Heart left ventricle (tissue), 16 donors: ENCODE measurements around the gene UST. TPM values are rescaled to one million over a fixed set of nuclear protein-coding genes. Genes with fewer than 3 reads are reported as not detected.

ENCODE experiments used
- ATAC-seq, 4 donors: fragments of 200-7000 bp; cut with Tn5 transposase; one replicate each; pipeline ENCODE4 v1.9.1; 2020 to 2022; ENCODE audit warnings: moderate library complexity in 4 of 4, mild to moderate bottlenecking in 3 of 4, moderate number of reproducible peaks in 1 of 4
- DNase-seq, 5 donors: peaks; one replicate each; pipeline ENCODE4 v3.0.0-alpha.2; 2020
- H3K27ac ChIP-seq, 12 donors: fragments of 200-600 bp; sonication (generic) in 4 of 12; one replicate each; pipeline versions ENCODE4 v1.5.0 to v1.8.0; 2016 to 2022; ENCODE audit warnings: mild to moderate bottlenecking in 2 of 12
- H3K27me3 ChIP-seq, 9 donors: fragments of 200-600 bp; sonication (generic) in 2 of 9; one replicate each; pipeline versions ENCODE4 v1.5.1 to v1.8.0; 2016 to 2022; ENCODE audit warnings: mild to moderate bottlenecking in 3 of 9
- H3K36me3 ChIP-seq, 9 donors: fragments of 200-600 bp; sonication (generic) in 2 of 9; one replicate each; pipeline versions ENCODE4 v1.5.0 to v1.8.0; 2018 to 2022; ENCODE audit warnings: mild to moderate bottlenecking in 2 of 9
- H3K4me1 ChIP-seq, 12 donors: fragments of 200-600 bp; sonication (generic) in 4 of 12; one replicate each; pipeline versions ENCODE4 v1.5.0 to v1.8.0; 2016 to 2022; ENCODE audit warnings: mild to moderate bottlenecking in 3 of 12
- H3K4me3 ChIP-seq, 12 donors: fragments of 200-600 bp; sonication (generic) in 4 of 12; one replicate each; pipeline versions ENCODE4 v1.5.0 to v1.8.0; 2017 to 2022; ENCODE audit warnings: mild to moderate bottlenecking in 9 of 12, moderate library complexity in 4 of 12
- H3K9me3 ChIP-seq, 12 donors: fragments of 200-600 bp; sonication (generic) in 4 of 12; one replicate each; pipeline versions ENCODE4 v1.5.0 to v1.8.0; 2016 to 2022; ENCODE audit warnings: mild to moderate bottlenecking in 1 of 12
- CTCF ChIP-seq, 12 donors: fragments of 200-600 bp; sonication (generic) in 4 of 12; IDR thresholded peaks; one replicate each; pipeline versions ENCODE4 v1.5.0 to v1.8.0; 2018 to 2022; ENCODE audit warnings: antibody characterized with exemption in 12 of 12, mild to moderate bottlenecking in 5 of 12
- POLR2A ChIP-seq, 2 donors: fragments of 450-650 bp; IDR thresholded peaks; one replicate each; pipeline ENCODE4 v1.6.1; 2017; ENCODE audit warnings: antibody characterized with exemption in 2 of 2, mild to moderate bottlenecking in 2 of 2, moderate library complexity in 2 of 2
- WGBS, 4 donors: extraction: QIAGEN DNeasy Blood & Tissue Kit in 2 of 4; methylation state at CpG; one replicate each; pipeline versions ENCODE4 v1.1.5 to v1.1.7; 2013 to 2018; 5-methylcytosine and 5-hydroxymethylcytosine counted together
- intact Hi-C, 10 donors: fragments of 100-400 bp; cut with DNase I; formaldehyde crosslinking; loops; one replicate each; pipeline versions ENCODE4 v1.11.1 to v1.14.2; 2022
- polyA plus RNA-seq, 2 donors: library from polyadenylated mRNA; stranded (reverse); fragments of 200-250 nt; gene quantifications; one replicate each; pipeline ENCODE4 v1.2.3, GENCODE V29; 2013
- total RNA-seq, 9 donors: library from RNA; depleted of rRNA in 2 of 9; stranded (reverse); fragments of >200 nt in 2 of 9; fragmentation: NEBNext Ultra II Directional in 3 of 9; extraction: Animal tissue kit (Norgen Biotek cat#: 25700) in 3 of 9; gene quantifications; one replicate each; pipeline versions ENCODE4 v1.1.0 to v1.2.4, GENCODE V29; 2016 to 2023
- donor health status: ischemic (EF 13 %, LVEDD 7.1; RV severe dilation, severe dysfunction).
- donor health status: healthy with polysubstance abuse.
- donor health status: DM: no; HTN: yes; CAD: no.
- donor health status: DM: no; HTN: no; CAD: no.
- donor health status: ischemic (EF 25% LVEDD 6.9; RV normal size, moderate dysfunction).
- donor health status: ischemic (EF 25% LVEDD 5.7; RV mildly dilated, moderate dysfunction).
- donor health status: healthy.
- donor health status: DM: yes; HTN: yes; CAD: no.
- donor health status: ischemic (EF 35%, LVEDD 5.7; RV mildly dilated, moderate dysfunction).
- donor health status: nonischemic (EF 11% LVEDD 7.7; RV severe dilation, severe dysfunction).
- donor health status: DM: yes; HTN: yes; CAD: no.
- donor health status: PGD.
- donor health status: ischemic (EF 29% LVEDD 5.4; RV normal size, mild dysfunction).
- donor health status: nonischemic (EF 23%, LVEDD 6.1; RV moderate dilation, normal function).

The UST gene
- total and polyA plus RNA-seq, 11 donors, result 1.1 to 5.8 (median 2.7) TPM

DNA sequence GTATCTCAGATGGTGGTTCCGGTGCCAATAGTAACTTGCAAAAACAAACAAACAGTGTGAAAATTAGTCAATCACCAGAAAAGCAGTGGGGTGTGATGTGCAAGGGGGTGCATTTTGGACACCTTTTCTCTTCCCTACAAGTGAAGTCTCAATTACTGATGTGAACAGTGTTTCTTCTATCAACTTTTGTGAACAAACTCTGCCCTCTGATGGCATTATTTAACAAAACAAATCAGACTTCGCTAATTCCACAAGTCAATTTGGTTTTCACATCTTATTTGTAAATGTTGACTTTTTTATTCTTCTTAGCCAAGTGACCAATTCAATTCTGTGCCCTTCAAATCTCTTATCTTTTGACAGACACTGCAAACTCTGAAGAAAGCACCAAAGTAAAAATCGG, 212.2 kb downstream of the UST start:
- H3K9me3 ChIP-seq, result no peaks in the 10 kb centered on the region
- H3K4me3 ChIP-seq, result no peak overlapping the region
- H3K4me1 ChIP-seq, result no peaks in the 10 kb centered on the region
- intact Hi-C loops, result no loop called here
- no peak for DNase-seq
- no peaks in the 10 kb centered on the region for H3K27me3 ChIP-seq
- TF ChIP-seq CTCF (IDR thresholded peaks at IDR 0.05) (peak in 2 of 12 donors; percentile 8 to 12), POLR2A (IDR thresholded peaks at IDR 0.05) (no peak)
- H3K27ac ChIP-seq, result no peak overlapping the region
- no peak for ATAC-seq
- no peaks in the 10 kb centered on the region for H3K36me3 ChIP-seq
- 65 to 73% (median 70%) methylated on average over 3 of the region's 3 CpGs for WGBS, 4 donors

DNA sequence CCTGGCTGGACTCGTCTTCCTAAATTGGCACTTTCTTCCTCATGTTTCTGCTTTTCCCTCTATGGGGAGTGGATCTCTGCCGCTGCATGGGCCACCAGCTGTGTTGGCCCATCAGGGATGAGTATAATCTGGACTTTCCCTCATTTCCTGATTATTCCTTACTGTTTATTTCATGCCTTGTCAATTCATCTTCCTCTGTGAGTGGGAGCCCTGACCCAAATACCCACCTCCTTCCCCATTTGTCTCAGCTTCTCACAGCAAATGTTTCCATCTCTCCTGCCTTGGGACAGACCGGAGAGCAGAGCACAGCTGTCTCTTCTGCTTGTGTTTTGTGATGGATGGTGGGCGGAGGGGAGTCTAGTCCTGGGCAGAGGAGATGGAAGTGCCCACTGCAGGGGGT, 212.7 kb downstream of the UST start:
- Histone ChIP-seq H3K4me1 (no peaks in the 10 kb centered on the region), H3K27me3 (no peaks in the 10 kb centered on the region), H3K9me3 (no peaks in the 10 kb centered on the region), H3K27ac (no peak overlapping the region), H3K4me3 (no peak overlapping the region), H3K36me3 (no peaks in the 10 kb centered on the region)
- 77 to 84% (median 82%) methylated on average over 4 of the region's 4 CpGs for WGBS, 4 donors
- no peak for DNase-seq
- no peak for TF ChIP-seq CTCF (IDR thresholded peaks at IDR 0.05)
- no peak for TF ChIP-seq POLR2A (IDR thresholded peaks at IDR 0.05)
- ATAC-seq, result no peak
- intact Hi-C loops, result no loop called here

DNA sequence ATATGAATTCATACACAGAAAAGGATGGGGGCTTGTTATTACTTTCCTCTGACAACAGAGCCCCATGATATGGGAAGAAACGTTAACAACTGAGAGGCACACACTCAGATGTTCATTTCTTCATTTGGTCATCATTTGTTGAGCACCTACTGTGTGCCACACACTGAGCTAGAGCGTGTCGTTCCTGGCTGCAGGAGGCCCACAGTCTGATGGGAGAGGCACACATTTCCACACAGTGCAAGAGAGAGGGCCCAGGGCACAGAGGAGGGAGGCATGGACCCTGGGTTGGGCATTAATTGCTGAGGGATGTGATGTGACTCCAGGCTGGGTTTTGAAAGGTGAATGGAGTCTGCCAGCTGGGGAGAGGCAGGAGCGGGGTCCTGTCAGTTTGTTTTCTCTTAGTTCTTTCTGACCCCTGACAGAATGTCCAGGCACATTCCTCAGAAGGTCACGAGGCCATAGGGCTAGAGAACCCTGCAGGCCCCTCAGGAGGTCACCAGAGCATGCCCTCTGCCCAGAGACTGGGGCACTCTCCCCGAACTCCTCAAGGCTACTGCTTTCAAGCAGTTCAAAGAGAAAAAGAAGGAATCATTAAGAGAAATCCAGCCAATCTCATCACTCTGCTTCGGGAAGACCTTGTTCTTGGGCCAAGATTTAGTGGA, 216.2 kb downstream of the UST start:
- ATAC-seq, result no peak

DNA sequence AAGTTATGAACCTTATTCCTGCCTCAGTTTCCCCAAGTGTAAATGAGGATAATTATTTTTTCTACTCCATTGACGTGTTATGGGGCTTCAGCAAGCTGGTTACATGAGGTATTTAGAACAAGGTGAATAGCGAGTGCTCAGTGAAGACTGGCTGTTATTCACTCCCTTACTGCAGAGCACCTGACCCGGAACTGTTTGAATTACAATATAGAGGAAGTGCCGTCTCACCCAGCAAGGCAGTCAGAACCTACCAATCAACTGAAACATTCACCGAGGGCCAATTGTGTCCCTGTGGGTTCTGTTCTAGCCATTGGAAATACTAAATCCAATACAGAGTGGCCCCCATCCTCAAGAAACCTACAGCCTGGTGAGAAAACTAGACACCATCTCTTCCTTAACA, 216.9 kb downstream of the UST start:
- no peaks in the 10 kb centered on the region for H3K27me3 ChIP-seq
- 94 to 96% (median 94%) methylated on average over 5 of the region's 5 CpGs for WGBS, 4 donors
- no peaks in the 10 kb centered on the region for H3K36me3 ChIP-seq
- no peak overlapping the region for H3K4me3 ChIP-seq
- TF ChIP-seq CTCF (IDR thresholded peaks at IDR 0.05), result no peak
- no peak for TF ChIP-seq POLR2A (IDR thresholded peaks at IDR 0.05)
- H3K9me3 ChIP-seq, result no peaks in the 10 kb centered on the region
- H3K27ac ChIP-seq, result no peak overlapping the region
- no peak for DNase-seq
- no peak for ATAC-seq
- intact Hi-C loops, result no loop called here
- peaks cover 0 to 5% (median 0%) of the 10 kb centered on the region in 12 donors for H3K4me1 ChIP-seq

More for the DNA sequence above, 216.2 kb downstream of the UST start:
- DNase-seq, result no peak
- no peak for TF ChIP-seq POLR2A (IDR thresholded peaks at IDR 0.05)
- TF ChIP-seq CTCF (IDR thresholded peaks at IDR 0.05), result no peak
- Histone ChIP-seq H3K36me3 (no peaks in the 10 kb centered on the region), H3K27ac (no peak overlapping the region), H3K27me3 (no peaks in the 10 kb centered on the region), H3K9me3 (no peaks in the 10 kb centered on the region), H3K4me1 (peaks cover 0 to under 1% (median 0%) of the 10 kb centered on the region in 12 donors), H3K4me3 (no peak overlapping the region)
- WGBS, 4 donors, result 84 to 92% (median 90%) methylated on average over 7 of the region's 7 CpGs
- intact Hi-C loops, result no loop called here
